Nucleus accumbens (tissue), 56 donors: Measurements from ENCODE around the gene S100A9.
"Not testable (repeated sequence)": the region's sequence is repeated elsewhere in the genome, so short reads cannot be mapped to it uniquely, and the experiment has no call there.

Source experiments
- DNase-seq, 56 donors: peaks; one replicate each; lab custom pipeline; 2025; lab: John Stamatoyannopoulos, UW

S100A9 gene

DNA sequence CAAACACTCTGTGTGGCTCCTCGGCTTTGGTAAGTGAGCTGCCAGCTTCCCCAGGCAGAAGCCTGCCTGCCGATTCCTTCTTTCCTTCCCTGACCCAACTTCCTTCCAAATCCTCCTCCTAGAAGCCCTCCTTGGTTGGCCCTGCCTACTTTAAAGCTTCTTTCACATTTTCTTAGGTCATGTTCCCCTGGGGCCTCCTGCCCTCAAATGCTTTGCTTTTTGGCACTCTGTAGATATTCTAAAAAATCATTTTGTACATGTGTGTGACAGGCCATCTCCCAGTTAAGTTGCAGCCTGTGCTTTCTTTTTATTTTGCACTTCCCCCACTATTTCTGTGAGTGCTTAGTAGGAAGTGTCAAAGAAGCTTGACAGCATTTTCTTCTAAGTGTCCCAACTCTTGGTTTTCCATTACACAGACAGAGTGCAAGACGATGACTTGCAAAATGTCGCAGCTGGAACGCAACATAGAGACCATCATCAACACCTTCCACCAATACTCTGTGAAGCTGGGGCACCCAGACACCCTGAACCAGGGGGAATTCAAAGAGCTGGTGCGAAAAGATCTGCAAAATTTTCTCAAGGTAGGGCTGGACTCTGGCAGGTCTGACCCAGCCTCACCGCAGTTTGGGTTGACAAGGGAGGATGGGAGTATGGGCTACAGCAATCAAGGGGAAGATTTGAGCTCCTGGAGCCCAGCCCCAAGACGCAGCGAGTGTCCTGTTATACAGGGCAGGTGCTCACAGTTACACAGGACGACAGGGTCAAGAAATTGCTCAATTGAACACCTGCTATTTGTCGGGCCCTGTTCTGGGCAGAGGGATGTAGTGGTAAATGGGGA lies at the start of gene S100A9:
Gene S100A9, plus strand, starts transcription at position 2 of the 838 bp plus-strand sequence. Its CDS starts 430 bp downstream, at position 432.
- DNase-seq: no peak

DNA sequence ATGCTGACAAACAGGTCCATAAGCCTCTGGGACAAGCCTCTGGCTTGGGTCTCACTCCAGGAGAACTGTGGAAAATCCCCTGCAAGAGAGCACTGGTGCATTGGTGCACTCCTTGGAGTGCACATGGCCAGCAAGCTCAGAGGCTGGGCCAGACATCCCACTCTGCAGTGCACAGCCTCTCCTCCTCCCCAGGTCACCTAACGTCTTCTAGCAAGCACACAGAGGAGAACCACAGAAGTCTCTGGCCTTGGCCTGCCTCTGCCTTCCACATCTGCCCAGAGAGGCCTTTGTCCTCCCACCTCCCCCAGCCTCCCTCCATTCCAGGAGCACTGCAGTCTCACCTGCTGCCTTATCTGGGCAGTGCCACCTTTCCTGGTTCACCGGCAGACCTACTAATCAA lies 49.1 kb upstream of the S100A9 start:
- no peak for DNase-seq

DNA sequence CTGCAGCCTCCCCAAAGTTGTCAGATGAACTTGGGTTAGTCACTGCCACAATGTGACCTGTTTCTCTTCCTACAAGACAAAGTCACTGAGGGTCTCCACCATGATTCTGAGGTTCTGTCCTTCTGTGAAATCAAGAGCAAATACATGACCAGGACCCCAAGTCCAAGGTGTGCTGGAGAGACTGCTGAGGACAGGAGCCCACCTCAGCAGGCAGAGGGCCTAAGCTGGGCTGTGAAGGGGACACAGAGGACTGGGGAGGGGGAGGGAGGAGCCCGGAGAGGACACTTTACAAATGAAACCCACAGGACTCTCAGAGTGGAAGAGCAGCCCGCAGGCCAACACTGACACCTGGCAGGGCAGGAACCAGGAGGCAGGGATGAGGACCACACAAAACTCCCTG lies 48.2 kb upstream of the S100A9 start:
- no peak for DNase-seq

DNA sequence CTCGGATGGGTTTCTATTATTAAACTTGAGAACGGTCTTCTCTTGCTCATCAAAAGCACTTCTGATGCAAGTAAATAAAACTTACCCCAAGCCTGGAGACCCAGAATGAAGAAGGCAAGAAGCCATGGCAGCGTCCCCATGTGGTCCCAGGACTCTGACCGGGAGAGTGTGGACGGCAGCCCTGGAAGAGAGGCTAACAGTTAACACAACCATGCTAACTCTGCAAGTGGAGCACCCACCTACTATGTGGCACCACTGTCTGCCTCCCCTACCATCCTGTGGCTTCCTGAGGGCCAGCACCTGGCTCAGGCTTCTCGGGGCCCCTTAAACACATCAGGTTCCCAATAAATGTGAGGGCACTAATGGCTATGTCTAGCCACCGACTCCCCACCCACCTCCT lies 47.1 kb upstream of the S100A9 start:
- DNase-seq: no peak

DNA sequence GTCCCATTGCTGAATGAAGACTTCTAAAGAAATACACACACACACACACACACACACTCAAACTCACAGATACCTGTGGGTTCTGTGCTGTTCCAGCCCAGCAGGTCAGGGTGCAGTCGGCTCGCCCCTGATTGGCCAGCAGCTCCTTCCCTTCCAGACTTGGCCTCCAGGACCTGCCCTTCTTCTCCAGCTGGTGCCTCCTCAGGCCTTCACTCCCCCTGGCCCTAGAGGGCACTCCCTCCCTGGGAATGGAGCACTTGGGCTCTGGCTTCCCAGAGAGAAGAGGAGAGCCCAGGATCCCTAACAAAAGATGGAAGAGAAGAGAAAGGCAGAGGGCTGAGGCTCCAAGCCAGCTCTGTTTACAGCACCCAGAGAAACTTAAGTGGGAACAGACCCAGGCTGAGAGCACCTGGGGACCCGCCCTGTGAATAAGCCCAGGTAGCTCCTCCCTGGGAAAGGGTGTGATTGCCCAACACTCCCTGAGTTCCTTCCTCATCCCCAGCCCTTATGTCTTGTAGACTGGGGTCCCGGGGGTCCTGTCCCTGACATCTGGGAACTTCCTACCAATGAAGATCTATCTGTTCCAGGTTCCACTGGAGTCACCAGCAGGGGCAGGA lies 45.0 kb upstream of the S100A9 start, which contains the start of gene PGLYRP3:
Gene PGLYRP3, minus strand, starts transcription at position 383 of the 617 bp plus-strand sequence. CDS start 2,287 bp downstream, outside the sequence.
- no peak for DNase-seq

DNA sequence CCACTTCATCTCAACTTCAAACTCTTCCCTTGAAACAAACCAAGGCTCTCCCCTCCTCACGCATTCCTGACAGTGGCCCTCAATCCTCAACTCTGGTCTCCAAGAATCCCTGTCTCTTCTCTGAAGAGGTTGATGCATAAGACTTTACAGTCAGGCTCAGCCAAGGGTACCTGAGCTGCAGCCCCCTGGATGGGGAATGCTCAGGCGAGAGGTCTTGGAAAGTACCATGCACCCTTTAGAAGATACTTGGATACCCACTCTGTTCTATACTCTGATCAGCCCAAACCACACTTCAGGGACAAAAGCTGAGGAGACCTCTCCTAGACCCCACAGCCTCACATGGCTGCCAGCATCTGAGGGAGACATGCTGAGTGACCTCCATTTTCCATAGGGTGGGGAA lies 44.4 kb upstream of the S100A9 start:
- no peak for DNase-seq

DNA sequence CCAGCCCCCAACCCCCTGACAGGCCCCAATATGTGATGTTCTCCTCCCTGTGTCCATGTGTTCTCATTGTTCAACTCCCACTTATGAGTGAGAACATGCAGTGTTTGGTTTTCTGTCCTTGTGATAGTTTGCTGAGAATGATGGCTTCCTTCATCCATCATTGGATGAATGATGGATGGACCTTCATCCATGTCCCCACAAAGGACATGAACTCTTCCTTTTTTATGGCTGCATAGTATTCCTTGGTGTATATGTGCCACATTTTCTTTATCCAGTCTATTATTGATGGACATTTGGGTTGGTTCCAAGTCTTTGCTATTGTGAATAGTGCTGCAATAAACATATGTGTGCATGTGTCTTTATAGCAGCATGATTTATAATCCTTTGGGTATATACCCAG lies 43.3 kb upstream of the S100A9 start:
- not testable (repeated sequence) for DNase-seq

DNA sequence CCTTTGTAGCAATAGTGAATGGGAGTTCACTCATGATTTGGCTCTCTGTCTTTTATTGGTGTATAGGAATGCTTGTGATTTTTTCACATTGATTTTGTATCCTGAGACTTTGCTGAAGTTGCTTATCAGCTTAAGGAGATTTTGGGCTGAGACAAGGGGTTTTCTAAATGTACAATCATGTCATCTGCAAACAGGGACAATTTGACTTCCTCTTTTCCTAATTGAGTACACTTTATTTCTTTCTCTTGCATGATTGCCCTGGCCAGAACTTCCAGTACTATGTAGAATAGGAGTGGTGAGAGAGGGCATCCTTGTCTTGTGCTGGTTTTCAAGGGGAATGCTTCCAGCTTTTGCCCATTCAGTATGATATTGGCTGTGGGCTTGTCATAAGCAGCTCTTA lies 41.6 kb upstream of the S100A9 start:
- DNase-seq: not testable (repeated sequence)

DNA sequence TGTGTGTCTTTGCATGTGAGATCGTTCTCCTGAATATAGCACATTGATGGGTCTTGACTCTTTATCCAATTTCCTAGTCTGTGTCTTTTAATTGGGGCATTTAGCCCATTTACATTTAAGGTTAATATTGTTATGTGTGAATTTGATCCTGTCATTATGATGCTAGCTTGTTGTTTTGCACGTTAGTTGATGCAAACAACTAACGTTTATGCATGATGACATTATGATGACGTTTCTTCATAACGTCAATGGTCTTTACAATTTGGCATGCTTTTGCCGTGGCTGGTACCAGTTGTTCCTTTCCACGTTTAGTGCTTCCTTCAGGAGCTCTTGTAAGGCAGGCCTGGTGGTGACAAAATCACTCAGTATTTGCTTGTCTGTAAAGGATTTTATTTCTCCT lies 39.5 kb upstream of the S100A9 start:
- not testable (repeated sequence) for DNase-seq

DNA sequence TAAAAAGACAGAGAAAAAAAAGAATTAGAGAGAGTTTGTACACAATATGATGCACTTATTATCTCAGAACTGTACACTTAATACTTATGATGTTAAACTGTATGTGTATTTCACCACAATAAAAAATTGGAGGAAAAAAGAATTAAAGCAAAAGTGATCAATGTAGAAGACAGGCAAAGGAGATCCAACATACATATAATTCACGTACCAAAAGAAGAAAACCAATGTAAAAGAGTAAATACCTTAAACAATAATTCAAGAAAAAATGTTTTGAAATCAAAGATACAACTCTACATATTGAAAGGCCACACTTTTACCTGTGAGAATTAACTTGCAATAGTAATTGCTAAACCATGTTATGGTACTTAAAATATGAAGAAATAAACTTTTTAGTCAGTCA lies 35.1 kb upstream of the S100A9 start:
- no peak for DNase-seq

DNA sequence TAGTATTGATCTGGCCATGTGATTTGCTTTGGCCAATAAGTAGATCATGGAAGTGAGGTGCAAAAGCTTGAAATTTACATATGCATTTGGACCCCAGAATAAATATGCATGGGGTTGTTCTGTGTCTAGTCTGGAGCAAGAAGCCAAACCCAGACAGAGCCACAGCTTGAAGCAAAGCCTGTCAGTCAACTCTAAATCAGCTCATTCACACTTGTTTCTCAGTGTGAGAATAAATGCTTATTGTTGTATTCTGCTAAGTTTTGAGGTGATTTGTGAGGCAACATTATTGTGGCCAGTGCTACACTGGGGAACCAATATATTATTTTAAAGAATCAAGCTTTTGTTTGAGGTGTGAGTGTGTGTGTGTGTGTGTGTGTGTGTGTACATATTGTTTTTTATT lies 32.7 kb upstream of the S100A9 start:
- DNase-seq: peak in 4 of 56 donors; percentile 2 to 7 (median 3)

DNA sequence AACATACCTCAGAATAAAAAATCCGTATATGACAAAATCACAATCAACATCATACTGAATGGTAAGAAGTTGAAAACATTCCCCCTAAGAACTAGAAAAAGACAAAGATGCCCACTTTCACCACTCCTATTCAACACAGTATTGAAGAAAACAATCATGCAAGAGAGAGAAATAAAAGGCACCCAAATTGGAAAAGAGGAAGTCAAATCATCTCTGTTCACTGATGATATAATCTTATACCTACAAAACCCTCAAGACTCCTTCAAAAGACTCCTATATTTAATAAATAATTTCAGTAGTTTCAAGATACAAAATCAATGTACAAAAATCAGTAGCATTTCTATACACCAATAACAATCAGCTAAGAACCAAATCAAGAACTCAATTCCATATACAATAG lies 23.8 kb upstream of the S100A9 start:
- DNase-seq: no peak

DNA sequence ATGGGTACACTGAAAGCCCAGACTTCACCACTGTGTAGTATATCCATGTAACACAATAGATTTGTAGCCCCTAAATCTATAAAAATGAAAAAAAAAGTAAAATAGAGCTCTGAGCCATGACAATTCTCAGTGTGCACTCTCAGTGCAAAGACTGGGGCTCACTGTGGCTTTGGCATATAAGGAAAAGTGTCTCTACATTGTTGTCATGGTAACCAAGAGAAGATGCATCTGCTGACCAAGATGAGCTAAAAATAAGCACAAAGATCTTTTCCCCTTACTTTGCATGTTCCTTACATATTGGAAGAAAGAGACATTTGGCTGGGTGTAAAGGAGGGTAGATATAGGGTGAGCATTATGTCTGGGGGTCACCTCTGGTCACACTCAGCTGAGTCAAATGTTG lies 21.0 kb upstream of the S100A9 start:
- DNase-seq: peak in 1 of 56 donors; percentile 10

DNA sequence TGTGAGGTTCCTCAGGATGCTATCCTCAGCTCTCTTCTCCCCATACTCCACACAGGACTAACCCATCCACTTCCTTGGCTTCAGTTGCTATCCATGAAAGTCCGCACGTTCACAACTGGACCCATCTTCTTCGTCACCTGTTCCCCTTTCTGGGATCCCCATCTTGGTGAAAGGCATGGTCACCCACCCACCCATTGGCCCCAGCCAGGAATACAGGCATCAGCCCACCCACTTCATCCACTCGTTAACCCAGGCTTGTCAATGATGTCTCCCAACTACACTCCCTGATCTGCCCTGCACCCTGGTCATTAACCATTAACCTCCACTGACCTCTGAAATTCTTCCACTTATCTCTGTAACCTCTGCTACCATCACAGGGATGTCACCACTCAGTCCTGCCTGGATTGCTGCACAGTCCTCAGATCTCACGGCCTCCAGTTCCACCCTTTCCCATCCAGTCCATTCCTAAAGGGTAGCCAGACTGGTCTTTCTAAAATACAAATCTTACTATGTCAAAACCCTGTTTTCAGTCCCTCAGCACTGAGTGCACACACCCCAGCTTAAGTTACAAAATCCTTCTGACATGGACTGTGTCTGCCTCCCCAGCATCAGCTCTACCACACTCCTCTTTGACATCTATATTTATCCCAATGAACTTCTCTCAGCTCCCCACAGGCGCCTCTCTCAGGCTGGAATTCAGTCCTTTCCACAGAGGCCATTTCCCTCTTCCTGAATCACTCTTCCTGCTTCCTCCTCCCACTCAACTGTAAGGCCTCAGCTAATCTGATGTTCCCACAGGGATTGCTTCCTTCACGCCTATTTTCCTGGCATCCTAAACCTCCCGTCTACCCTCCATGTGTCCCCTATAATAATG lies 19.4 kb upstream of the S100A9 start:
- no peak for DNase-seq

DNA sequence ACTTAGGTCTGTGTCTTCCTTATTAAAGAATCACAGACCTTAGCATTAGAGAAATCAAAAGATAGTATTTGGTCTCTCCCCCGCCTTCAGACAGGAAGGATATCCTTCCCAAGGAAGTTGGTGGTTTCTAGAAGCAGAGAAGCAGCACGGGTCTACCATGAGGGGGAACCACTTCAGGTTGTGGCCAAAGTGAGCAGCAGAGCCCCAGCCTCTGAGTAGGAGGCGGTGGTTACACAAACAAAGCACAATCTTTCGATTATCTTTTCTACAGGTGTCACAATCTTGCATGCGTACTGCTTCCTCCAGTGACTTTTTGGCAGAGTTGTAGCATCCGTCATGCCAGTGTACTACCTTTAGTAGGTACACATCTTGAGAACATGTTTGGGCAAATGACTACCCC lies 17.9 kb upstream of the S100A9 start:
- DNase-seq: no peak

DNA sequence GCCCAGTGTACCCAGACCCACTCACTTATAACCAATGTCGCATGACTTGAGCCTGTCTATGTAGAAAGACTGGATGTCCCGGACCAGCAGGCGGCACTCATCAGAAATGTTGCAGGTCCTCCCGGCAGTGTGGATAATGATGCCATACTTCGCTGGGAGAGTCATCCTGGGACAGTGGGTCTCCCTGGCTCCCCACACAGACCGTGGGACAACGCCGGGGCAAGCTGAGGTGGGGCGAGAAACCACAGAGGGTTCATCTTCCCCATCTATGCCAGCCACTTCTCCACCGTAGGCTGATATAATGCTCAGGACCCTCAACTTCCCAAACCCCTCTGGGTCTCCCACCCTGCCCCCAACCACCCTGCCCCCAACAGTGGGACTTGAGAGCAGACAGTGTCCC lies 17.3 kb upstream of the S100A9 start:
- DNase-seq: no peak

DNA sequence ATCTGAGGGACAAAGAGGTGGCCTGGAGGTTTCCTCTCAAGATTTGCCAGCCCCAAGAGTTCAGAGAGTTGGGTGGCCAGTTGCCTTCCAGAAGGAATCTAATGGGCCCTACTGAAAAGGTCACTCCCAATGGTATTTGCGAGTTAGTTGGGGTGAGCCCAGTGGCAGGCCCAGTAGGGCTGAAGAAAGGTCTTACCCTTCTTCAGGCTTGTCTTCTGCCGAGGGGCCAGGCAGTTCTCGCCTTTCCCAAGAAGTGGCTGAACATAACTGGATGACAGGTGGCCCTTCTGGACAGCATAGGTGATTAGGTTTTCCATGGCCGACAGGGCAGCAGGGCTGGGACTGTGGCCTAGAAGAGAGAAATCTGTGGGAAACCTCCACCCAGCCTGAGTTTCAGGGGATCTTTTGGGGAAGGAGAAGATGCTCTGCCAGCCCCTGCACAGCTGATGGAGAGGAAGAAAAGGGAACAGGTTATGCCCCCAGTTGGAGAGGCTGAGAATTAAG lies 16.2 kb upstream of the S100A9 start:
- no peak for DNase-seq

DNA sequence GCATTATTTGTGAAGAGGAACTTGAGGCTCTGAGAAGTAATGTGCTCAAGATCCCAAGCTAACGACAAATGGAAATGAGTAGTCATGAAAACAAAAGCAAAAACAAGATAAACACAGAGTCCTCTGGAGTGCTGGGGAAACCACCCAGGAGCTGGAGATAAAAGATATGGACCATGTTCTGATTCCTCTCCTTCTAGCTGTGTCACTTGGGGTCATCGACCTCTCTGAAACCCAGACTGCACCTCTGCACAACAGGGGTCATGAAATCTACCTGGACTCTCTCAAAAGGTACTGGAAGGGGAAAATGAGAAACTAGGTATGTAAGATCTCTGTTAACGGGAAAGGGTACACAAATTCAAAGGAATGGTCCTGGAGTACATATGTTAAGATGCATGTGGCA lies 15.5 kb upstream of the S100A9 start:
- no peak for DNase-seq

DNA sequence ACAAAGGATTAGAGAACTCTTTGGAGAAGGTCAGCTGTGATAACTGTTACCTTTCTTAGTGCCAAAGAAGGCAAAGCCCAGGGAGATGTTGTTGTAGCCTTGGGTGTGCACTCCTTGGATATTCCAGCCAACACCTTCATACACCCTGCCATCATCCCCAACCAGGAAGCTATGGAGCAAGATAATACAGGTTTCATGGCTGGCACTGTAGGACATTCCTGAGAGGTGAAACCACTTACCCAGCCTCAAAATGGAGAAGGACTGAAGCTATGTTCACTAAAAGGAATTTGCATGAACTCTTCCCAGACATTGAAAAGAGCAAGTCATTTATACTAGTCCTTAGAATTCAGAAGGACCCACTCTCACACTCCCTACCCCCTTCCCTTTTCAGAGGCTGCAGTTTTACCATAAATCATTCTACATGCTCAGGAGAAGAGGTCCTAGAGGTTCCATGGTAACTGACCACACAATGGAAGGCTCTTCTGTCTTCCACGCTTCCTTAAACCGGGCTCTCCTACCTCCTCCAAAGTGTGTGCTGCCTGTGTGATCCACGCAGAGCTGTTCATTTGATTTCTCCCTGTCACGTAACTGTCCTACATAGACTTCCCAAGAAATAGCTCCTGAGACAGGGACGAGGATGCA lies 14.5 kb upstream of the S100A9 start:
- no peak for DNase-seq
